ENCODE results near the gene ASTN2. TPM values are rescaled to one million over a fixed set of nuclear protein-coding genes. Genes with fewer than 3 reads are reported as not detected.

ASTN2 gene
- total RNA-seq, 4 donors from 2014 or later: 4.0 to 7.0 (median 4.9) TPM

GRCh38 chr9:116546711-116547581 is 867.9 kb downstream of the ASTN2 start:
- Histone ChIP-seq H3K27me3 (no peaks in the 10 kb centered on the region), H3K9me3 (no peaks in the 10 kb centered on the region), H3K27ac (no peak overlapping the region), H3K4me1 (peaks cover 0 to 17% (median 0%) of the 10 kb centered on the region in 3 donors), H3K4me3 (no peak overlapping the region), H3K36me3 (no peaks in the 10 kb centered on the region)
- TF ChIP-seq EP300 (IDR thresholded peaks at IDR 0.05): no peak
- no peak for ATAC-seq
- 88 to 100% methylated on average over 2 to 7 of the region's 7 CpGs for WGBS, 2 donors (ENCODE audit: low coverage in 1 of 2)

- peak overlapping the region in 2 of 4 donors; percentile 6 to 21 for H3K27ac ChIP-seq
- WGBS, 2 donors (ENCODE audit: low coverage in 1 of 2): 100% methylated on average over 1 of the region's 2 CpGs; no CpG with 5 or more reads in 1 of the 2 donors
- H3K27me3 ChIP-seq: no peaks in the 10 kb centered on the region
- H3K36me3 ChIP-seq: no peaks in the 10 kb centered on the region
- ATAC-seq: no peak
- H3K4me3 ChIP-seq: no peak overlapping the region
- no peak for TF ChIP-seq EP300 (IDR thresholded peaks at IDR 0.05)
- TF ChIP-seq POLR2AphosphoS5 (IDR thresholded peaks at IDR 0.05): no peak
- no peak for TF ChIP-seq CTCF (IDR thresholded peaks at IDR 0.05)
- no peak for TF ChIP-seq POLR2A (IDR thresholded peaks at IDR 0.05)
- no peaks in the 10 kb centered on the region for H3K9me3 ChIP-seq
- H3K4me1 ChIP-seq: peaks cover 0 to 5% (median 0%) of the 10 kb centered on the region in 3 donors
Observed at GRCh38 chr9:116544896-116545295, 870.0 kb downstream of the ASTN2 start.

- no peaks in the 10 kb centered on the region for H3K9me3 ChIP-seq
- no peak overlapping the region for H3K27ac ChIP-seq
- H3K27me3 ChIP-seq: no peaks in the 10 kb centered on the region
Observed at GRCh38 chr9:116543731-116544400, 871.0 kb downstream of the ASTN2 start.

GRCh38 chr9:116541402-116541801 is 873.5 kb downstream of the ASTN2 start:
- H3K27ac ChIP-seq: no peak overlapping the region
- no peak overlapping the region for H3K4me3 ChIP-seq
- ATAC-seq: no peak
- H3K27me3 ChIP-seq: no peaks in the 10 kb centered on the region
- H3K36me3 ChIP-seq: no peaks in the 10 kb centered on the region
- H3K9me3 ChIP-seq: no peaks in the 10 kb centered on the region
- H3K4me1 ChIP-seq: no peaks in the 10 kb centered on the region
- no peak for TF ChIP-seq POLR2AphosphoS5 (IDR thresholded peaks at IDR 0.05)
- TF ChIP-seq POLR2A (IDR thresholded peaks at IDR 0.05): no peak
- TF ChIP-seq CTCF (IDR thresholded peaks at IDR 0.05): no peak

More at GRCh38 chr9:116543731-116544400, 871.0 kb downstream of the ASTN2 start:
- peak; percentile 59 for ATAC-seq
- Histone ChIP-seq H3K4me3 (no peak overlapping the region), H3K4me1 (no peaks in the 10 kb centered on the region), H3K36me3 (no peaks in the 10 kb centered on the region)
- TF ChIP-seq EP300 (IDR thresholded peaks at IDR 0.05) (no peak), CTCF (IDR thresholded peaks at IDR 0.05) (no peak), POLR2A (IDR thresholded peaks at IDR 0.05) (no peak), POLR2AphosphoS5 (IDR thresholded peaks at IDR 0.05) (no peak)
- 81 to 82% methylated on average over 5 to 8 of the region's 8 CpGs for WGBS, 2 donors (ENCODE audit: low coverage in 1 of 2)

- no peaks in the 10 kb centered on the region for H3K27me3 ChIP-seq
- H3K9me3 ChIP-seq: no peaks in the 10 kb centered on the region
- TF ChIP-seq POLR2AphosphoS5 (IDR thresholded peaks at IDR 0.05): no peak
- no peak for TF ChIP-seq POLR2A (IDR thresholded peaks at IDR 0.05)
- TF ChIP-seq CTCF (IDR thresholded peaks at IDR 0.05): no peak
- TF ChIP-seq EP300 (IDR thresholded peaks at IDR 0.05): no peak
- H3K27ac ChIP-seq: no peak overlapping the region
- H3K4me1 ChIP-seq: no peaks in the 10 kb centered on the region
- 91 to 96% methylated on average over 6 of the region's 6 CpGs for WGBS, 2 donors (ENCODE audit: low coverage in 1 of 2)
- H3K36me3 ChIP-seq: no peaks in the 10 kb centered on the region
- no peak for ATAC-seq
- H3K4me3 ChIP-seq: no peak overlapping the region
Observed at GRCh38 chr9:116539549-116539948, 875.3 kb downstream of the ASTN2 start.
